H1 (cell line): Measurements from ENCODE around the gene AXIN2. TPM values are rescaled to one million over a fixed set of nuclear protein-coding genes. Genes with fewer than 3 reads are reported as not detected.

Experiments
- CTCF ChIA-PET: fragments of 300-600 bp; sonication (Branson Sonifier 250); formaldehyde crosslinking; loops from one replicate; lab custom pipeline; 2021; ENCODE audit not compliant: partially characterized antibody; lab: Charles Lee
- POLR2A ChIA-PET: fragments of 300-600 bp; sonication (Branson Sonifier 250); formaldehyde crosslinking; loops from one replicate; lab custom pipeline; 2021; ENCODE audit warnings: inconsistent platforms; ENCODE audit not compliant: partially characterized antibody; lab: Charles Lee
- DNase-seq, 2 experiments: peaks; one replicate each; pipeline versions ENCODE4 v3.0.0 to v3.0.0-alpha.2; 2010 to 2022; ENCODE audit warnings: low spot score in 2 of 2, low read depth in 1 of 2, mixed read lengths in 1 of 2
- FAIRE-seq: peaks from 2 replicates; lab custom pipeline; 2011; peaks lifted over from hg19 to GRCh38; lab: Jason Lieb, UNC
- H2AFZ ChIP-seq: 2 replicates; pipeline ENCODE4 v1.8.1; 2012; ENCODE audit warnings: low read length, inconsistent platforms
- H2AK5ac ChIP-seq: 2 replicates; pipeline ENCODE4 v1.6.1; 2013; ENCODE audit warnings: low read depth, low read length
- H2BK120ac ChIP-seq: replicated peaks from 2 replicates; pipeline ENCODE3; 2013; ENCODE audit warnings: low read depth, low read length, inconsistent platforms
- H2BK12ac ChIP-seq: 2 replicates; pipeline ENCODE4 v1.6.1; 2013; ENCODE audit warnings: low read depth, low read length
- H2BK15ac ChIP-seq: 2 replicates; pipeline ENCODE4 v1.6.1; 2013; ENCODE audit warnings: low read length
- H2BK20ac ChIP-seq: 2 replicates; pipeline ENCODE4 v1.6.1; 2013; ENCODE audit warnings: low read length
- H2BK5ac ChIP-seq: 2 replicates; pipeline ENCODE4 v1.6.1; 2013; ENCODE audit warnings: low read depth, low read length
- H3K14ac ChIP-seq: 2 replicates; pipeline ENCODE4 v1.6.1; 2013; ENCODE audit warnings: inconsistent platforms; ENCODE audit not compliant: insufficient read length
- H3K18ac ChIP-seq: 2 replicates; pipeline ENCODE4 v1.6.1; 2013; ENCODE audit warnings: low read length; ENCODE audit errors: extremely low read depth
- H3K23ac ChIP-seq: 2 replicates; pipeline ENCODE4 v1.6.1; 2013; ENCODE audit warnings: inconsistent platforms; ENCODE audit not compliant: insufficient read length
- H3K23me2 ChIP-seq: 2 replicates; pipeline ENCODE4 v1.6.1; 2013; ENCODE audit warnings: low read depth, low read length
- H3K27ac ChIP-seq: 2 replicates; pipeline ENCODE4 v1.6.1; 2011; ENCODE audit warnings: low read depth, low read length, inconsistent platforms
- H3K27me3 ChIP-seq, 4 experiments: replicated peaks in 1 of 4; 1 replicate in 1 of 4; 2 replicates in 3 of 4; pipeline versions ENCODE4 v1.6.1 to v1.8.1; 2011 to 2013; ENCODE audit warnings: low read length in 3 of 4, mild to moderate bottlenecking in 3 of 4, inconsistent platforms in 2 of 4, mixed read lengths in 2 of 4, moderate library complexity in 1 of 4; ENCODE audit not compliant: control insufficient read depth in 3 of 4, insufficient read depth in 3 of 4; ENCODE audit errors: extremely low read depth in 1 of 4
- H3K36me3 ChIP-seq, 4 experiments: 2 replicates each; pipeline versions ENCODE4 v1.6.1 to v1.8.1; 2011 to 2013; ENCODE audit warnings: mild to moderate bottlenecking in 4 of 4, low read length in 3 of 4, moderate library complexity in 2 of 4, control low read depth in 1 of 4, inconsistent platforms in 1 of 4; ENCODE audit not compliant: insufficient read depth in 4 of 4, control insufficient read depth in 2 of 4
- H3K4ac ChIP-seq: replicated peaks from 2 replicates; pipeline ENCODE3; 2013; ENCODE audit warnings: low read length, low read depth, mixed read lengths, inconsistent platforms; ENCODE audit not compliant: insufficient read length
- H3K4me1 ChIP-seq, 4 experiments: replicated peaks in 1 of 4; 1 replicate in 1 of 4; 2 replicates in 3 of 4; pipeline versions ENCODE4 v1.6.1 to v1.8.1; 2011 to 2013; ENCODE audit warnings: low read length in 3 of 4, inconsistent platforms in 2 of 4, mixed read lengths in 1 of 4; ENCODE audit not compliant: insufficient read depth in 4 of 4, control insufficient read depth in 3 of 4
- H3K4me2 ChIP-seq, 2 experiments: 2 replicates each; pipeline versions ENCODE4 v1.6.1 to v1.8.1; 2011 to 2013; ENCODE audit warnings: low read depth in 2 of 2, low read length in 2 of 2, control low read depth in 1 of 2, inconsistent platforms in 1 of 2, mild to moderate bottlenecking in 1 of 2; ENCODE audit not compliant: insufficient read depth in 1 of 2
- H3K4me3 ChIP-seq, 4 experiments: fragments of 200-600, 300-600 bp in 1 of 4; sonication (generic), shearing (Covaris generic), sonication (Bioruptor Twin) in 1 of 4; 2 replicates each; pipeline versions ENCODE4 v1.5.1 to v1.8.1; 2011 to 2016; ENCODE audit warnings: low read length in 4 of 4, low read depth in 3 of 4, control low read depth in 2 of 4, inconsistent platforms in 2 of 4, mild to moderate bottlenecking in 2 of 4, mixed read lengths in 1 of 4, moderate library complexity in 1 of 4; ENCODE audit not compliant: insufficient read depth in 2 of 4; ENCODE audit errors: extremely low read depth in 1 of 4
- H3K56ac ChIP-seq: replicated peaks from 2 replicates; pipeline ENCODE3; 2013; ENCODE audit warnings: low read depth, mild to moderate bottlenecking, mixed read lengths, low read length, inconsistent platforms; ENCODE audit not compliant: insufficient read length
- H3K79me1 ChIP-seq: 2 replicates; pipeline ENCODE4 v1.6.1; 2013; ENCODE audit warnings: low read depth, low read length, control low read depth
- H3K79me2 ChIP-seq, 2 experiments: 2 replicates each; pipeline versions ENCODE4 v1.6.1 to v1.8.1; 2012 to 2013; ENCODE audit warnings: low read length in 2 of 2, mild to moderate bottlenecking in 2 of 2, inconsistent platforms in 1 of 2; ENCODE audit not compliant: insufficient read depth in 2 of 2, control insufficient read depth in 1 of 2
- H3K9ac ChIP-seq, 4 experiments: replicated peaks in 1 of 4; 1 replicate in 1 of 4; 2 replicates in 3 of 4; pipeline versions ENCODE4 v1.6.1 to v1.8.1; 2011 to 2013; ENCODE audit warnings: low read depth in 3 of 4, low read length in 3 of 4, control low read depth in 2 of 4, mild to moderate bottlenecking in 2 of 4, moderate library complexity in 2 of 4, inconsistent platforms in 1 of 4; ENCODE audit errors: extremely low read depth in 1 of 4
- H3K9me3 ChIP-seq, 2 experiments: 2 replicates each; pipeline versions ENCODE4 v1.6.1 to v1.8.1; 2012 to 2013; ENCODE audit warnings: mild to moderate bottlenecking in 2 of 2, moderate library complexity in 2 of 2, control low read depth in 1 of 2, inconsistent platforms in 1 of 2, low read depth in 1 of 2, low read length in 1 of 2, mixed read lengths in 1 of 2; ENCODE audit not compliant: insufficient read depth in 2 of 2
- H4K20me1 ChIP-seq, 2 experiments: replicated peaks in 1 of 2; 2 replicates each; pipeline versions ENCODE3 to v1.8.1; 2011 to 2013; ENCODE audit warnings: inconsistent platforms in 2 of 2, low read length in 2 of 2, mild to moderate bottlenecking in 1 of 2; ENCODE audit not compliant: insufficient read depth in 2 of 2, control insufficient read depth in 1 of 2
- H4K5ac ChIP-seq: 2 replicates; pipeline ENCODE4 v1.6.1; 2013; ENCODE audit warnings: low read length, low read depth, mixed read lengths, inconsistent platforms; ENCODE audit not compliant: insufficient read length
- H4K8ac ChIP-seq: 2 replicates; pipeline ENCODE4 v1.8.0; 2013; ENCODE audit warnings: mild to moderate bottlenecking, moderate library complexity, low read length, inconsistent platforms; ENCODE audit not compliant: insufficient read depth; ENCODE audit errors: extremely low read depth
- H4K91ac ChIP-seq: replicated peaks from 2 replicates; pipeline ENCODE3; 2013; ENCODE audit warnings: low read length, mixed read lengths, inconsistent platforms; ENCODE audit not compliant: insufficient read length
- CHD2 ChIP-seq: IDR thresholded peaks from 2 replicates; pipeline ENCODE4 v1.6.1; 2012; ENCODE audit warnings: low read length, improper control_type of control experiment
- E2F6 ChIP-seq: IDR thresholded peaks from 2 replicates; pipeline ENCODE4 v1.6.1; 2012; ENCODE audit warnings: inconsistent platforms
- NANOG ChIP-seq: IDR thresholded peaks from 2 replicates; pipeline ENCODE4 v1.6.1; 2011; ENCODE audit warnings: low read length, low read depth, mild to moderate bottlenecking, inconsistent platforms; ENCODE audit not compliant: insufficient read depth, poor library complexity, severe bottlenecking
- NRF1 ChIP-seq: IDR thresholded peaks from 2 replicates; pipeline ENCODE4 v1.6.1; 2011; ENCODE audit warnings: mild to moderate bottlenecking, low read depth, low read length, improper control_type of control experiment
- SIX5 ChIP-seq: IDR thresholded peaks from 2 replicates; pipeline ENCODE4 v1.6.1; 2011; ENCODE audit warnings: mild to moderate bottlenecking, low read depth, low read length
- SRF ChIP-seq: IDR thresholded peaks from 2 replicates; pipeline ENCODE4 v1.6.1; 2011; ENCODE audit warnings: mild to moderate bottlenecking, low read depth, low read length, moderate library complexity
- SUZ12 ChIP-seq: fragments of 200-600 bp; sonication (generic); IDR thresholded peaks from 2 replicates; pipeline ENCODE4 v1.6.1; 2012; ENCODE audit warnings: mild to moderate bottlenecking, inconsistent platforms, low read length, moderate library complexity, mixed read lengths
- TEAD4 ChIP-seq: IDR thresholded peaks from 2 replicates; pipeline ENCODE4 v1.6.1; 2012; ENCODE audit warnings: low read depth, low read length, inconsistent platforms, mixed read lengths
- WGBS, 2 experiments: shearing (Covaris generic) in 1 of 2; methylation state at CpG; one replicate each; pipeline versions ENCODE4 v1.1.6 to v1.1.7; 2013 to 2015; ENCODE audit warnings: low lambda C conversion rate in 2 of 2, mixed read lengths in 2 of 2, inconsistent platforms in 1 of 2, low coverage in 1 of 2, missing lambda C conversion rate in 1 of 2; ENCODE audit not compliant: insufficient replicate concordance in 2 of 2, insufficient coverage in 1 of 2, insufficient read length in 1 of 2; ENCODE audit errors: extremely low coverage in 1 of 2, missing lambda C conversion rate in 1 of 2; 5-methylcytosine and 5-hydroxymethylcytosine counted together
- polyA plus RNA-seq, 7 experiments: library from polyadenylated mRNA; depleted of rRNA in 3 of 7; stranded (reverse) in 5 of 7; unstranded in 2 of 7; fragments of >200 nt in 5 of 7; fragments of 200-250 nt in 2 of 7; gene quantifications; 1 replicate in 5 of 7; 2 replicates in 1 of 7; 4 replicates in 1 of 7; pipeline versions ENCODE4 v1.2.1 to v1.2.3, GENCODE V29; 2011 to 2013; ENCODE audit warnings: missing spikeins in 2 of 7, mixed read lengths in 2 of 7
- total RNA-seq: library from RNA; stranded (reverse); fragmentation: NEBNext Ultra II Directional; extraction: Animal tissue kit (Norgen Biotek cat#: 25700); gene quantifications from 2 replicates; pipeline ENCODE4 v1.2.1, GENCODE V29; 2021
- TF ChIP-seq, protein P1 (sequence below): IDR thresholded peaks from 2 replicates; pipeline ENCODE4 v1.6.1; 2011; ENCODE audit warnings: low read depth, mild to moderate bottlenecking, low read length; ENCODE audit not compliant: insufficient read depth

Gene AXIN2
- total and polyA plus RNA-seq, 2 of the 8 experiments (the other 6 are each of a cell fraction or from before 2014, with no cell fraction given): 17.7 to 33.4 TPM

- Histone ChIP-seq H3K27me3 (peaks cover 0 to 7% (median 1%) of the 10 kb centered on the region in 4 experiments; a peak in 2 of 7 replicates), H3K18ac (peak overlapping the region; percentile 83; the same call in 1 of the 2 replicates), H2AK5ac (no peak overlapping the region), H3K23me2 (peaks cover 12% of the 10 kb centered on the region), H2BK5ac (peak overlapping the region; percentile 44; the same call in 1 of the 2 replicates), H3K14ac (no peak overlapping the region), H3K23ac (no peak overlapping the region), H2BK120ac (no peak overlapping the region), H2BK15ac (no peak overlapping the region), H3K36me3 (peaks cover 0 to 16% (median 12%) of the 10 kb centered on the region in 4 experiments; a peak in 5 of 8 replicates), H3K4me2 (peak overlapping the region; percentile 88 to 95; a peak in 3 of 4 replicates), H3K4me3 (peak overlapping the region; percentile 88 to 93 (median 91)), H3K27ac (peak overlapping the region; percentile 57; the same call in 1 of the 2 replicates), H4K91ac (no peak overlapping the region), H3K9me3 (no peaks in the 10 kb centered on the region), H2BK20ac (no peak overlapping the region), H3K4ac (no peak overlapping the region), H2AFZ (no peak overlapping the region), H3K4me1 (peaks cover 6 to 29% (median 17%) of the 10 kb centered on the region in 4 experiments), H2BK12ac (0 out of 2 replicates have a peak overlapping the region, but pooled peaks have one; percentile 39), H3K56ac (peak overlapping the region; percentile 14), H4K5ac (peak overlapping the region; percentile 16), H4K8ac (peak overlapping the region; percentile 26; the same call in 1 of the 2 replicates), H4K20me1 (peaks cover 16 to 27% of the 10 kb centered on the region in 2 experiments), H3K79me2 (peaks cover 0 to 18% of the 10 kb centered on the region in 2 experiments; a peak in 3 of 4 replicates), H3K9ac (peak overlapping the region; percentile 13 to 82 (median 38); a peak in 4 of 7 replicates), H3K79me1 (peaks cover 8% of the 10 kb centered on the region; the same call in 1 of the 2 replicates)
- POLR2A ChIA-PET: interaction anchor here (1.0 to 2.3 kb wide), 8 partner anchors 10 to 106 kb away, joined by 3 to 22 read pairs (median 8); no protein-coding TSS in a partner anchor
- FAIRE-seq: no peak
- CTCF ChIA-PET: interaction anchor here (0.8 to 7.4 kb wide), 11 partner anchors 18 to 328 kb away, joined by 3 to 62 read pairs (median 4); no protein-coding TSS in a partner anchor
- 1% methylated on average over 30 of the region's 89 CpGs; no CpG with 5 or more reads in 1 of the 2 experiments for WGBS, 2 experiments
- DNase-seq: peak in 1 of 2 experiments; percentile 73
- TF ChIP-seq, protein P1, sequence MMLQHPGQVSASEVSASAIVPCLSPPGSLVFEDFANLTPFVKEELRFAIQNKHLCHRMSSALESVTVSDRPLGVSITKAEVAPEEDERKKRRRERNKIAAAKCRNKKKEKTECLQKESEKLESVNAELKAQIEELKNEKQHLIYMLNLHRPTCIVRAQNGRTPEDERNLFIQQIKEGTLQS: no peak
- TF ChIP-seq SRF (no peak), SIX5 (no peak), CHD2 (no peak), SUZ12 (no peak), NRF1 (no peak), TEAD4 (no peak), NANOG (no peak), E2F6 (no peak)
Observed at GRCh38 chr17:65559804-65560627, 1.4 kb downstream of the AXIN2 start.
